NCI-H345 treated with DMSO at 0.1 percent for 48 hours (cell line): Measurements from ENCODE around the gene TRIM7.
"Not testable (repeated sequence)": the region's sequence is repeated elsewhere in the genome, so short reads cannot be mapped to it uniquely, and the experiment has no call there.

Experiments used
- DNase-seq: peaks from one replicate; lab custom pipeline; 2025; ENCODE audit not compliant: unreplicated experiment; lab: John Stamatoyannopoulos, UW

TRIM7 gene

GRCh38 chr5:181156758-181157157 lies 48.2 kb downstream of the TRIM7 start:
- no peak for DNase-seq

DNA sequence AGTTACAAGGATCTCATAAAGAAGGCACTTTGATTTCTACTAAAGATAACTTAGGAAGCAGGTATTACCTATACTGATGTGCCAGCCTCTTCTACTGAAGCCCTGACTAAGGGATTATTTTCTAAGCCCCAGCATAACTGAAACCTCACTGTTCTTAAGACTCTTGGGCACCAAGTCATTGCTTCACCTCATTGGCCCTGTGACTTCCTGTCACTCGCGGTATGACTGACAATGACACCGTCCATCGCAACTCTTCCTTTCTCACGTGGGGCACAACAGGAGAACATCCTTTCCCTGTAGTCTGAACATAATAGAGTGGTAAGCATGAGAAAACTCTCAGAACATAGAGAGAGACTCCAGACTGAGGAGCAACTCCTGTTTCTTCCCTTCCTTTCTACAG lies 51.2 kb downstream of the TRIM7 start:
- DNase-seq = no peak

DNA sequence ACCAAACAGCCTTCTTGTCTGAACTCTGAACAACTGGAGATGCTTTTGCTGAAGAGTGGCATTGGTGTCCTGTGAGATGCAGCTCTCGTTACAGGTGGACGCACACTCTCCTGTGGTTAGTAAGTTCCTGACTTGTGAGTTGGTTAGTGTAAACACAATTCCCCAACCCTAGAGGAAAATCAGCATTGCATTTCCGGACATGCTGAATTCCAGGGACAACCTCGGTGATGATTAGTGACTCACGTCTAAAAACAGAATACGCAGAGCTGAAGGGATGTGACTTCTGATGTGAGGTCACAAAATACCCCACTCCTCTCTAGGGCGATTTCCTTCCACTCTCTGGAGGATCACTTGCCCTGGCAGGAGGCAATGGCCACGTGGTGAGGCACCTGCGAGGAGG lies 52.6 kb downstream of the TRIM7 start:
- DNase-seq = no peak

- DNase-seq = no peak
These were observed 53.9 kb downstream of the TRIM7 start for GRCh38 chr5:181151146-181151545.

- DNase-seq = no peak
These were observed 54.9 kb downstream of the TRIM7 start for GRCh38 chr5:181149806-181150733.

DNA sequence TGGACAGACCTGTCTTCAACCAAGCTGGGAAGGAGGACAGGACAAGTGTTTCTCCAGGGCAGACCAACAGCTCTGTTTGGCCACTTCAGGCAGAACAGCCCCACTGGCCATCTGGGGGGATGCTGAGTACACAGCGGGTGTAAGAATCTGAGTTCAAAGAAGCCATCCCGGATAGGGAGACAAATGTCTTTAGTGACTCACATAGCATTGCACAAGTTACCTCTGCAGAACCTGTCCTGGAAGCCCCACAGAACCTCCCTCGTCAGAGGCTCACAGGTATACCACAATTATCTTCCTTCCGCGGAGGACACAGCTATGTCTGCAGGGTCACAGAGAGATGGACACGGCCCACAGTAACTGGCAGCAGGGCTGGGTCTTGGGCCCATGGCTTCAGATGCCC lies 55.6 kb downstream of the TRIM7 start:
- no peak for DNase-seq

DNA sequence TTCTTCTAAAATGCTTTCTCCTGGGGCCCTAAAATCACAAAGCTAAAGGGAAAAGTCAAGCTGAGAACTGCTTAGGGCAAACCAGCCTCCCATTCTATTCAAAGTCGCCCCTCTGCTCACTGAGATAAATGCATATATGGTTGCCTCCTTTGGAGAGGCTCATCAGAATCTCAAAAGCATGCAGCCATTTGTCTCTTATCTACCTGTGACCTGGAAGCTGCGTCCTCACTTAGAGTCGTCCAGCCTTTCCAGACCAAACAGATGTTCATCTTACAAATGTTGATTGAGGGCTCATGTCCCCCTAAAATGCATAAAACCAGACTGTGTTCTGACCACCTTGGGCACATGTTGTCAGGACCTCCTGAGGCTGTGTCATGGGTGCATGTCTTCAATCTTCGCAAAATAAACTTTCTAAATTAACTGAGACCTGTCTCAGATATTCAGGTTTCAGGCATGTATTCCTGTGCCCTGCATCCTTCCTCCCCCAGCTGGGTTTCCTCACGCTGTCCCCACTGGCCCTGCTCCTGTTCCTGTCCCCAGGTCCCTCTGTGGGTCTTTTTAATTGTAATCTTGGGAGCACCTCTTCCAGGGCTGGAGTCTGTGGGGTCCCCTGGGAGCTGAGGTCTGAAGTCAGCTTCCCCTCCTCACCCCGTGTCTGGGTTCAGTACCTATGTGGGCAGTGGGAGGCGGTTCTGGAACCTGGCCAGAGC lies 57.9 kb downstream of the TRIM7 start, which contains the start of gene OR2V2:
Gene OR2V2 (plus strand): TSS at position 660 of the 710 bp plus-strand sequence. CDS start 7,357 bp downstream, outside the sequence.
- not testable (repeated sequence) for DNase-seq

DNA sequence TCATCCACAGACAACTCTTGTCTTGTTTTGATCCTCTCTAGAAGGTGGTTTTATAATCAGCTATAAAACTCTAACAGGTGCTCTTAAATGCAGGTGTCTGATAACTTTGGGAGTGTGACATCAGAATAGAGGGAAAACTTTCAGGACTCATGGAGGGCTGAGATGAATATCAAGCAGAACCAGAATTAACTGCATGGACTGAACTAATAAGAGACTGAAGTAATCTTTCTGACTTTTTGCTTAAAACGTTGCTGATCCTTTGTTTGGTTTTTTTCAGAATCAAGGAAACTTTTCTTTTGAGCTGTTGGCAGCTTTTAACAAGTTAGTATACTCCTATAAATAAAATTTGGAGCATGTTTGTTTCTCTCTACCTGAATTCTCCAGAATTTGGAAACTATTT lies 59.9 kb downstream of the TRIM7 start:
- no peak for DNase-seq
